K562 (cell line): ENCODE measurements around the gene THOP1. TPM values are rescaled to one million over a fixed set of nuclear protein-coding genes. Genes with fewer than 3 reads are reported as not detected.

Experiments used
- ATF3 ChIP-seq, 2 experiments: fragments of 450-650 bp in 1 of 2; sonication (generic) in 1 of 2; formaldehyde crosslinking in 1 of 2; IDR thresholded peaks in 1 of 2; conservative IDR thresholded peaks in 1 of 2; 2 replicates each; pipeline versions ENCODE4 v1.6.1 to v1.8.1; 2016 to 2023; ENCODE audit warnings: mild to moderate bottlenecking in 2 of 2, moderate library complexity in 2 of 2, inconsistent platforms in 1 of 2, missing genetic modification reagents in 1 of 2
- CBFA2T3 ChIP-seq: fragments of 450-650 bp; IDR thresholded peaks from 2 replicates; pipeline ENCODE4 v1.6.1; 2017
- HINFP ChIP-seq: fragments of 450-650 bp; conservative IDR thresholded peaks from 2 replicates; pipeline ENCODE4 v1.6.1; 2016; ENCODE audit warnings: missing genetic modification characterization, low read depth, mild to moderate bottlenecking, control low read depth, missing compliant biosample characterization
- KDM2B ChIP-seq: fragments of 250-450 bp; sonication (Bioruptor Pico); IDR thresholded peaks from 2 replicates; pipeline ENCODE4 v1.8.0; 2021; ENCODE audit warnings: mild to moderate bottlenecking, moderate library complexity
- ZBTB9 ChIP-seq: fragments of 450-650 bp; formaldehyde crosslinking; IDR thresholded peaks from 2 replicates; pipeline ENCODE4 v1.4.0; 2020; ENCODE audit warnings: mild to moderate bottlenecking, moderate library complexity
- ZEB2 ChIP-seq: fragments of 450-650 bp; IDR thresholded peaks from 2 replicates; pipeline ENCODE4 v1.6.1; 2016
- ZFP91 ChIP-seq: sonication (generic); formaldehyde crosslinking; IDR thresholded peaks from 2 replicates; pipeline ENCODE4 v1.8.0; 2022; ENCODE audit warnings: mild to moderate bottlenecking, missing genetic modification reagents
- ZKSCAN3 ChIP-seq: fragments of 250-450 bp; sonication (Bioruptor Pico); IDR thresholded peaks from 2 replicates; pipeline ENCODE4 v1.4.0; 2020
- ZNF830 ChIP-seq: fragments of 250-450 bp; sonication (Bioruptor Pico); IDR thresholded peaks from 2 replicates; pipeline ENCODE4 v1.5.0; 2021; ENCODE audit warnings: mild to moderate bottlenecking
- polyA plus RNA-seq, 8 experiments: library from polyadenylated mRNA; depleted of rRNA in 4 of 8; stranded (reverse) in 5 of 8; unstranded in 3 of 8; fragments of >200 nt; fragmentation: Nextera tagmentation in 2 of 8; fragmentation: Illumina TruSeq in 1 of 8; extraction: Ambion mirVana in 2 of 8; extraction: Trizol in 1 of 8; gene quantifications; 2 replicates each; pipeline versions ENCODE4 v1.2.1 to v1.2.3, GENCODE V29; 2011 to 2014; ENCODE audit warnings: inconsistent platforms in 1 of 8, missing spikeins in 1 of 8
- total RNA-seq, 7 experiments: library from RNA; depleted of rRNA in 6 of 7; stranded (reverse); fragments of >200 nt in 6 of 7; fragmentation: Illumina TruSeq in 2 of 7; extraction: Trizol in 2 of 7; gene quantifications; 2 replicates each; pipeline versions ENCODE4 v1.2.1 to v1.2.3, GENCODE V29; 2011 to 2021; ENCODE audit warnings: low replicate concordance in 1 of 7

Gene THOP1
- total and polyA plus RNA-seq, 9 of the 15 experiments (the other 6 are each of a cell fraction or from before 2014, with no cell fraction given): 1.3 to 255 (median 96.1) TPM

- TF ChIP-seq ZKSCAN3 (CRISPR knock-in tag) (no peak), ZEB2 (no peak), ATF3 (IDR thresholded peaks at IDR 0.05) (peak; percentile 57), ATF3 (CRISPR knock-in tag; conservative IDR thresholded peaks at IDR 0.05) (no peak), ZFP91 (CRISPR knock-in tag) (no peak), ZBTB9 (CRISPR knock-in tag) (no peak), ZNF830 (CRISPR knock-in tag) (no peak), KDM2B (CRISPR knock-in tag) (no peak), CBFA2T3 (peak; percentile 64), HINFP (tag) (no peak)
These were observed 13.4 kb downstream of the THOP1 start (continued) for GRCh38 chr19:2798733-2799132.
